H9 (cell line): ENCODE measurements around the gene CEACAM5. TPM values are rescaled to one million over a fixed set of nuclear protein-coding genes. Genes with fewer than 3 reads are reported as not detected.

Experiments used
- DNase-seq: peaks from one replicate; pipeline ENCODE4 v3.0.0-alpha.2; 2017
- H2AFZ ChIP-seq: one replicate; pipeline ENCODE4 v1.6.1; 2013; ENCODE audit warnings: mild to moderate bottlenecking, low read length, control low read depth, moderate library complexity
- H2AK5ac ChIP-seq: 2 replicates; pipeline ENCODE4 v1.6.1; 2013; ENCODE audit warnings: low read length, control low read depth, mixed read lengths; ENCODE audit not compliant: insufficient read length
- H2BK120ac ChIP-seq: one replicate; pipeline ENCODE4 v1.6.1; 2013; ENCODE audit warnings: low read depth, mild to moderate bottlenecking, low read length, control low read depth, inconsistent platforms; ENCODE audit not compliant: poor library complexity, severe bottlenecking
- H2BK12ac ChIP-seq: 2 replicates; pipeline ENCODE4 v1.6.1; 2013; ENCODE audit warnings: low read length, control low read depth, mixed read lengths, low read depth; ENCODE audit not compliant: insufficient read length
- H2BK15ac ChIP-seq: 2 replicates; pipeline ENCODE4 v1.6.1; 2013; ENCODE audit warnings: low read depth, low read length, control low read depth
- H2BK20ac ChIP-seq: one replicate; pipeline ENCODE4 v1.6.1; 2013; ENCODE audit warnings: low read depth, mild to moderate bottlenecking, low read length, control low read depth, inconsistent platforms; ENCODE audit not compliant: poor library complexity, severe bottlenecking
- H2BK5ac ChIP-seq: 2 replicates; pipeline ENCODE4 v1.6.1; 2013; ENCODE audit warnings: low read length, control low read depth, mixed read lengths; ENCODE audit not compliant: insufficient read length
- H3K14ac ChIP-seq: 2 replicates; pipeline ENCODE4 v1.6.1; 2013; ENCODE audit warnings: low read length, control low read depth; ENCODE audit not compliant: insufficient read depth
- H3K18ac ChIP-seq: 2 replicates; pipeline ENCODE4 v1.6.1; 2013; ENCODE audit warnings: low read depth, mild to moderate bottlenecking, mixed read lengths, low read length, control low read depth; ENCODE audit not compliant: insufficient read length
- H3K23ac ChIP-seq: 2 replicates; pipeline ENCODE4 v1.6.1; 2013; ENCODE audit warnings: low read length, control low read depth, mixed read lengths, low read depth; ENCODE audit not compliant: insufficient read length
- H3K23me2 ChIP-seq: 2 replicates; pipeline ENCODE4 v1.6.1; 2013; ENCODE audit warnings: low read depth, mild to moderate bottlenecking, mixed read lengths, low read length, control low read depth; ENCODE audit not compliant: insufficient read length, poor library complexity, severe bottlenecking
- H3K27ac ChIP-seq: 2 replicates; pipeline ENCODE4 v1.5.1; 2013; ENCODE audit warnings: low read length, control low read depth, mixed read lengths, low read depth; ENCODE audit not compliant: insufficient read length
- H3K27me3 ChIP-seq: 2 replicates; pipeline ENCODE4 v1.6.1; 2013; ENCODE audit warnings: low read length, control low read depth, inconsistent platforms; ENCODE audit not compliant: insufficient read depth
- H3K4ac ChIP-seq: 2 replicates; pipeline ENCODE4 v1.6.1; 2013; ENCODE audit warnings: low read depth, mild to moderate bottlenecking, control low read depth, inconsistent platforms, low read length, moderate library complexity
- H3K4me1 ChIP-seq: 2 replicates; pipeline ENCODE4 v1.6.1; 2013; ENCODE audit warnings: low read length, control low read depth, inconsistent platforms; ENCODE audit not compliant: insufficient read depth
- H3K4me2 ChIP-seq: 2 replicates; pipeline ENCODE4 v1.6.1; 2013; ENCODE audit warnings: low read length, control low read depth, mixed read lengths; ENCODE audit not compliant: insufficient read length, insufficient read depth
- H3K56ac ChIP-seq: 2 replicates; pipeline ENCODE4 v1.6.1; 2013; ENCODE audit warnings: low read depth, mild to moderate bottlenecking, mixed read lengths, low read length, control low read depth; ENCODE audit not compliant: insufficient read length
- H3K79me1 ChIP-seq: 2 replicates; pipeline ENCODE4 v1.6.1; 2013; ENCODE audit warnings: low read depth, mild to moderate bottlenecking, moderate library complexity, low read length, control low read depth, inconsistent platforms; ENCODE audit not compliant: insufficient read depth, poor library complexity, severe bottlenecking
- H3K79me2 ChIP-seq: 2 replicates; pipeline ENCODE4 v1.6.1; 2013; ENCODE audit warnings: low read length, control low read depth, inconsistent platforms; ENCODE audit not compliant: insufficient read depth
- H3K9ac ChIP-seq: 2 replicates; pipeline ENCODE4 v1.6.1; 2013; ENCODE audit warnings: low read length, control low read depth, mixed read lengths; ENCODE audit not compliant: insufficient read length; ENCODE audit errors: extremely low read depth
- H3K9me3 ChIP-seq: one replicate; pipeline ENCODE4 v1.6.1; 2013; ENCODE audit warnings: low read depth, low read length, inconsistent platforms; ENCODE audit not compliant: control insufficient read depth
- H3T11ph ChIP-seq: one replicate; pipeline ENCODE4 v1.6.1; 2013; ENCODE audit warnings: mild to moderate bottlenecking, low read length, control low read depth, inconsistent platforms
- H4K20me1 ChIP-seq: one replicate; pipeline ENCODE4 v1.6.1; 2013; ENCODE audit not compliant: control insufficient read depth, insufficient read length, insufficient read depth
- H4K5ac ChIP-seq: 2 replicates; pipeline ENCODE4 v1.6.1; 2013; ENCODE audit warnings: low read depth, mild to moderate bottlenecking, mixed read lengths, low read length, control low read depth; ENCODE audit not compliant: insufficient read length
- H4K8ac ChIP-seq: replicated peaks from 2 replicates; pipeline ENCODE4 v1.6.1; 2013; ENCODE audit warnings: low read length, control low read depth, mixed read lengths, low read depth; ENCODE audit not compliant: insufficient read length
- H4K91ac ChIP-seq: 2 replicates; pipeline ENCODE4 v1.6.1; 2013; ENCODE audit warnings: low read depth, mild to moderate bottlenecking, moderate library complexity, mixed read lengths, low read length, control low read depth; ENCODE audit not compliant: insufficient read length
- H3K27ac Mint-ChIP-seq, 3 experiments: 2 replicates in 2 of 3; 3 replicates in 1 of 3; pipeline ENCODE4 v1.8.0; 2020 to 2021; ENCODE audit warnings: mixed read lengths in 3 of 3, mild to moderate bottlenecking in 1 of 3, moderate library complexity in 1 of 3
- H3K27me3 Mint-ChIP-seq: 2 replicates; pipeline ENCODE4 v1.8.0; 2021; ENCODE audit warnings: low read depth, mild to moderate bottlenecking, moderate library complexity, mixed read lengths
- H3K36me3 Mint-ChIP-seq, 3 experiments: 2 replicates in 2 of 3; 3 replicates in 1 of 3; pipeline ENCODE4 v1.8.0; 2020 to 2021; ENCODE audit warnings: low read depth in 3 of 3, mixed read lengths in 3 of 3; ENCODE audit not compliant: insufficient read depth in 1 of 3
- H3K4me1 Mint-ChIP-seq, 2 experiments: 2 replicates each; pipeline ENCODE4 v1.8.0; 2020; ENCODE audit warnings: mixed read lengths in 2 of 2
- H3K4me3 Mint-ChIP-seq, 2 experiments: 2 replicates in 1 of 2; 3 replicates in 1 of 2; pipeline ENCODE4 v1.8.0; 2020 to 2021; ENCODE audit warnings: mild to moderate bottlenecking in 2 of 2, mixed read lengths in 2 of 2, moderate library complexity in 1 of 2
- H3K9me3 Mint-ChIP-seq, 2 experiments: 2 replicates in 1 of 2; 3 replicates in 1 of 2; pipeline ENCODE4 v1.8.0; 2020; ENCODE audit warnings: mild to moderate bottlenecking in 2 of 2, mixed read lengths in 2 of 2, moderate library complexity in 1 of 2
- CTCF ChIP-seq: fragments of 200-600 bp; sonication (generic); conservative IDR thresholded peaks from 3 replicates; pipeline ENCODE4 v1.8.0; 2021; ENCODE audit warnings: antibody characterized with exemption, mild to moderate bottlenecking
- WGBS: extraction: QIAGEN DNeasy Blood & Tissue Kit; methylation state at CpG from one replicate; pipeline ENCODE4 v1.1.7; 2013; ENCODE audit warnings: missing lambda C conversion rate, low lambda C conversion rate, mixed read lengths; ENCODE audit not compliant: insufficient read length; ENCODE audit errors: extremely low coverage; 5-methylcytosine and 5-hydroxymethylcytosine counted together
- total RNA-seq: library from RNA; stranded (reverse); gene quantifications from 2 replicates; pipeline ENCODE4 v1.2.1, GENCODE V29; 2021

CEACAM5 gene
- total RNA-seq, 1 experiment from 2014 or later: not detected

GRCh38 chr19:41691268-41691970 is 17.0 kb upstream of the CEACAM5 start:
- Mint-ChIP-seq H3K9me3 (peaks cover 81 to 96% of the 10 kb centered on the region in 2 experiments), H3K4me3 (no peak overlapping the region)

More at GRCh38 chr19:41691268-41691970, 17.0 kb upstream of the CEACAM5 start:
- no peak overlapping the region for H3K23ac ChIP-seq
- H3K14ac ChIP-seq: no peak overlapping the region
- Mint-ChIP-seq H3K4me1 (no peaks in the 10 kb centered on the region), H3K36me3 (peaks cover 0 to 25% (median 2%) of the 10 kb centered on the region in 3 experiments; a peak in 4 of 7 replicates), H3K27me3 (no peaks in the 10 kb centered on the region), H3K27ac (peak overlapping the region in 1 of 3 experiments; percentile 32; a peak in 1 of 7 replicates)
- no peak overlapping the region for H2AK5ac ChIP-seq
- H2AFZ ChIP-seq: no peak overlapping the region
- no peak overlapping the region for H2BK12ac ChIP-seq
- H3K9ac ChIP-seq: no peak overlapping the region
- H3K4me1 ChIP-seq: no peaks in the 10 kb centered on the region
- no peaks in the 10 kb centered on the region for H4K20me1 ChIP-seq
- no peak overlapping the region for H3K4ac ChIP-seq
- TF ChIP-seq CTCF: peak; percentile 38; the same call in 2 of the 3 replicates
- no peaks in the 10 kb centered on the region for H3K27me3 ChIP-seq
- no peak overlapping the region for H3K56ac ChIP-seq
- no peaks in the 10 kb centered on the region for H3K79me2 ChIP-seq
- H3K79me1 ChIP-seq: no peaks in the 10 kb centered on the region
- H4K5ac ChIP-seq: no peak overlapping the region
- DNase-seq: peak; percentile 61
- H4K91ac ChIP-seq: no peak overlapping the region
- H4K8ac ChIP-seq: no peak overlapping the region
- WGBS: no CpG with 5 or more reads among the region's 20 CpGs
- no peak overlapping the region for H2BK120ac ChIP-seq
- no peak overlapping the region for H2BK15ac ChIP-seq
- no peak overlapping the region for H2BK5ac ChIP-seq
- H3K23me2 ChIP-seq: no peaks in the 10 kb centered on the region
- no peak overlapping the region for H3K18ac ChIP-seq
- no peak overlapping the region for H2BK20ac ChIP-seq
- H3K9me3 ChIP-seq: peaks cover 37% of the 10 kb centered on the region
- no peak overlapping the region for H3K4me2 ChIP-seq
- H3K27ac ChIP-seq: no peak overlapping the region
- H3T11ph ChIP-seq: no peak overlapping the region
